Loucy (cell line): ENCODE measurements around the gene PNPLA6.

Source experiments
- H2AFZ ChIP-seq: fragments of 200-600 bp; sonication (generic); 2 replicates; pipeline ENCODE4 v1.6.0; 2016; ENCODE audit warnings: antibody characterized with exemption, mild to moderate bottlenecking, low read length, moderate library complexity
- H3F3A ChIP-seq: fragments of 200-600 bp; 2 replicates; pipeline ENCODE4 v1.6.0; 2016; ENCODE audit warnings: antibody characterized with exemption, low read depth, mild to moderate bottlenecking
- H3K27me3 ChIP-seq: fragments of 200-600 bp; sonication (generic); 2 replicates; pipeline ENCODE4 v1.6.1; 2014; ENCODE audit warnings: low read length, mild to moderate bottlenecking; ENCODE audit not compliant: insufficient read depth, poor library complexity, severe bottlenecking
- H3K36me3 ChIP-seq: fragments of 200-600 bp; sonication (generic); 2 replicates; pipeline ENCODE4 v1.6.1; 2016; ENCODE audit warnings: low read length; ENCODE audit not compliant: insufficient read depth
- H3K4me1 ChIP-seq: fragments of 200-600 bp; sonication (generic); 2 replicates; pipeline ENCODE4 v1.5.1; 2014; ENCODE audit warnings: low read length, mild to moderate bottlenecking; ENCODE audit not compliant: insufficient read depth, poor library complexity, severe bottlenecking
- H3K4me2 ChIP-seq: fragments of 200-600 bp; sonication (generic); 2 replicates; pipeline ENCODE4 v1.6.0; 2014; ENCODE audit warnings: antibody characterized with exemption, low read length, low read depth, mild to moderate bottlenecking; ENCODE audit not compliant: poor library complexity, severe bottlenecking
- H3K4me3 ChIP-seq: fragments of 200-600 bp; sonication (generic); 2 replicates; pipeline ENCODE4 v1.5.1; 2014; ENCODE audit warnings: low read length, mild to moderate bottlenecking, mixed read lengths; ENCODE audit not compliant: poor library complexity, severe bottlenecking
- H3K79me2 ChIP-seq: fragments of 200-600 bp; sonication (generic); 2 replicates; pipeline ENCODE4 v1.6.1; 2014; ENCODE audit warnings: low read length; ENCODE audit not compliant: insufficient read depth
- H3K9ac ChIP-seq: fragments of 200-600 bp; sonication (generic); 2 replicates; pipeline ENCODE4 v1.6.0; 2014; ENCODE audit warnings: mild to moderate bottlenecking, low read depth, low read length, moderate library complexity; ENCODE audit not compliant: poor library complexity, severe bottlenecking
- H3K9me2 ChIP-seq: fragments of 200-600 bp; sonication (generic); replicated peaks from 2 replicates; pipeline ENCODE4 v1.6.1; 2016; ENCODE audit warnings: low read depth, low read length, mixed read lengths
- H3K9me3 ChIP-seq: fragments of 200-600 bp; sonication (generic); 2 replicates; pipeline ENCODE4 v1.6.1; 2014; ENCODE audit warnings: mild to moderate bottlenecking, antibody characterized with exemption, low read length, low read depth; ENCODE audit not compliant: insufficient read depth
- H4K20me1 ChIP-seq: fragments of 200-600 bp; sonication (generic); 2 replicates; pipeline ENCODE4 v1.6.0; 2014; ENCODE audit warnings: antibody characterized with exemption, low read length, mild to moderate bottlenecking; ENCODE audit not compliant: insufficient read depth, poor library complexity, severe bottlenecking
- CTCF ChIP-seq: fragments of 200-600 bp; sonication (generic); conservative IDR thresholded peaks from 2 replicates; pipeline ENCODE4 v1.5.1; 2014; ENCODE audit warnings: mild to moderate bottlenecking, antibody characterized with exemption, low read length
- EZH2phosphoT487 ChIP-seq: fragments of 200-600 bp; IDR thresholded peaks from 2 replicates; pipeline ENCODE4 v1.6.1; 2018; ENCODE audit warnings: antibody characterized with exemption, mild to moderate bottlenecking, moderate library complexity, borderline replicate concordance

The PNPLA6 gene

DNA sequence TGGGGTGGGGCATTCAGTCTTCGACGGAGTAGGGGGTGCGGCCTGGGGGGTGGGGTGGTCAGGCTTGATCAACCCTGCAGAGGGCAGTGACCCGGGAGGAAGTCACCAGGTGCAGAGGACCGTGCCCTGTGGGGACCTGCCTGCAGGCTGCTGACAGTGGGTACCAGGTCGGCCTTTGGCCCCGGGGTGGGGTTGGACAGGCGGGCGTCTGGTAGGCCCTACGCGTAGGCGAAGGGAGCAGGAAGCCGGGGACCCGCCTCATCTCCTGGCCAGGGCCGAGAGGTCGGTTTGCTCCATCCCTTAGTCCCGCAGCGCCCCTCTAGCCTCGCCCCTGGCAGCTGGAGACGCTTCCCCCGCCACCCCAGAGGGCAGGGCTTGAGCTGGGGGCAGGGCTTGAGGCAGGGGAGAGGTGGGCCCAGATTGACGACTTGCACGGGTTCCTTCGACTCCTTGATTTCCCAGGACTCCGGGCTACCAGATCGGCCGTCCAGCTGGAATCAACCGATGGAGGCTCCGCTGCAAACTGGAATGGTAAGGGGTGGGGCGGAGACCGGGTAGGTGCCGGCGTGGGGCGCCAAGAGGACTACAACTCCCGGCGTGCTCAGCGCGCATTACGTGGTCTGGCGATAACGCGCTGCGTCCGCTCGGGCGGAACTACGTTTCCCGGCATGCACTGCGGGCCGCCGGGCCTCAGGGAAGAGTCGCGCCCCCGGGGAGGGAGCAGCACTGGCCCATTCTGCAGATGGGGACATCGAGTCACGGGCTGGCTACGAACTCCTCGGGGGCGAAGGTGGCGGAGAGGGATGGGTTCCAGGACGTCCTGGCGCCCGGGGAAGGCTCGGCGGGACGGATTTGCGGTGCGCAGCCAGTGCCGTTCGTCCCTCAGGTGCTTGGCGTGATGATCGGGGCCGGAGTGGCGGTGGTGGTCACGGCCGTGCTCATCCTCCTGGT lies at the start of gene PNPLA6:
Gene PNPLA6, plus strand, starts transcription at position 671 of the 951 bp plus-strand sequence. Its CDS starts 72 bp downstream, at position 743.
- H3K4me2 ChIP-seq, result peak within 1 kb of the TSS; percentile 98
- no peaks in the 10 kb centered on the region for H4K20me1 ChIP-seq
- no peak for TF ChIP-seq CTCF
- TF ChIP-seq EZH2phosphoT487, result no peak
- H3K36me3 ChIP-seq, result no peaks in the 10 kb centered on the region
- H3K27me3 ChIP-seq, result no peaks in the 10 kb centered on the region
- H3K79me2 ChIP-seq, result no peaks in the 10 kb centered on the region
- H3K9me2 ChIP-seq, result no peaks in the 10 kb centered on the region
- H3K4me3 ChIP-seq, result peak within 1 kb of the TSS; percentile 89
- no peaks in the 10 kb centered on the region for H3K9me3 ChIP-seq
- H3K9ac ChIP-seq, result peak within 1 kb of the TSS; percentile 82
- peak within 1 kb of the TSS; percentile 96 for H2AFZ ChIP-seq
- H3F3A ChIP-seq, result no peaks in the 10 kb centered on the region
- H3K4me1 ChIP-seq, result no peaks in the 10 kb centered on the region

GRCh38 chr19:7486923-7487322 lies 48.6 kb upstream of the PNPLA6 start:
- no peak overlapping the region for H3K4me2 ChIP-seq
- H3K9me3 ChIP-seq, result no peaks in the 10 kb centered on the region
- H3K4me3 ChIP-seq, result no peak overlapping the region
- no peaks in the 10 kb centered on the region for H3K4me1 ChIP-seq
- no peak overlapping the region for H3K9ac ChIP-seq
- H3K36me3 ChIP-seq, result no peaks in the 10 kb centered on the region
- no peak overlapping the region for H2AFZ ChIP-seq
- no peaks in the 10 kb centered on the region for H3F3A ChIP-seq
- no peaks in the 10 kb centered on the region for H3K79me2 ChIP-seq
- H3K9me2 ChIP-seq, result no peaks in the 10 kb centered on the region
- H3K27me3 ChIP-seq, result no peaks in the 10 kb centered on the region
- no peak for TF ChIP-seq CTCF
- no peak for TF ChIP-seq EZH2phosphoT487
- H4K20me1 ChIP-seq, result no peaks in the 10 kb centered on the region

- TF ChIP-seq EZH2phosphoT487, result no peak
- no peak for TF ChIP-seq CTCF
Measured at GRCh38 chr19:7488736-7489353, 46.7 kb upstream of the PNPLA6 start, which contains the start of gene PEX11G. PEX11G (minus strand) TSS chr19:7489035; CDS start chr19:7489010, 25 bp downstream.

More at GRCh38 chr19:7488736-7489353, 46.7 kb upstream of the PNPLA6 start, which contains the start of gene PEX11G:
- H3K4me2 ChIP-seq, result no peak within 1 kb of the TSS
- H2AFZ ChIP-seq, result no peak within 1 kb of the TSS
- H3K4me3 ChIP-seq, result no peak within 1 kb of the TSS
- no peaks in the 10 kb centered on the region for H3K9me2 ChIP-seq
- H3K4me1 ChIP-seq, result no peaks in the 10 kb centered on the region
- no peaks in the 10 kb centered on the region for H3K9me3 ChIP-seq
- no peaks in the 10 kb centered on the region for H4K20me1 ChIP-seq
- H3K36me3 ChIP-seq, result no peaks in the 10 kb centered on the region
- H3K27me3 ChIP-seq, result no peaks in the 10 kb centered on the region
- H3K9ac ChIP-seq, result no peak within 1 kb of the TSS
- H3K79me2 ChIP-seq, result no peaks in the 10 kb centered on the region
- H3F3A ChIP-seq, result no peaks in the 10 kb centered on the region
